Activated naive CD8-positive, alpha-beta T cell treated with anti-CD3 and anti-CD28 coated beads, Interleukin-2, amount 10 ng/mL, durations not matched to agents 7 days and 5 days (primary cell): ENCODE results near the gene SVIL. TPM values are rescaled to one million over a fixed set of nuclear protein-coding genes. Genes with fewer than 3 reads are reported as not detected.
A peak's percentile ranks its signal among the peaks of the same experiment; 100 is the strongest.
"Not testable (repeated sequence)": the region's sequence is repeated elsewhere in the genome, so short reads cannot be mapped to it uniquely, and the experiment has no call there.

Experiments
- ATAC-seq: fragments of 150-1000 bp; cut with Tn5 transposase; one replicate; pipeline ENCODE4 v1.10.0; 2021; ENCODE audit warnings: low read depth, moderate library complexity
- POLR2A ChIA-PET: fragments of 350-600 bp; sonication (Branson Sonifier 250); formaldehyde crosslinking; loops from one replicate; lab custom pipeline; 2021; ENCODE audit warnings: antibody characterized with exemption; lab: Charles Lee
- DNase-seq: peaks from one replicate; pipeline ENCODE4 v3.0.0; 2021
- H3K27ac Mint-ChIP-seq: one replicate; pipeline ENCODE4 v1.8.0; 2022; ENCODE audit warnings: mild to moderate bottlenecking, mixed read lengths
- H3K27me3 Mint-ChIP-seq: one replicate; pipeline ENCODE4 v1.8.0; 2022; ENCODE audit warnings: mild to moderate bottlenecking, moderate library complexity, mixed read lengths
- H3K36me3 Mint-ChIP-seq: one replicate; pipeline ENCODE4 v1.8.0; 2021; ENCODE audit warnings: mild to moderate bottlenecking, mixed read lengths
- H3K4me1 Mint-ChIP-seq: one replicate; pipeline ENCODE4 v1.8.0; 2021; ENCODE audit warnings: mixed read lengths
- H3K4me3 Mint-ChIP-seq: one replicate; pipeline ENCODE4 v1.8.0; 2022; ENCODE audit warnings: mild to moderate bottlenecking, moderate library complexity, mixed read lengths
- H3K9me3 Mint-ChIP-seq: one replicate; pipeline ENCODE4 v1.8.0; 2021; ENCODE audit warnings: mixed read lengths
- total RNA-seq, 2 experiments: library from RNA; stranded (reverse); gene quantifications; one replicate each; pipeline ENCODE4 v1.2.3, GENCODE V29; 2021

The SVIL gene
- total RNA-seq, 2 experiments from 2014 or later, result 8.3 to 10.3 TPM

- Mint-ChIP-seq H3K9me3 (no peaks in the 10 kb centered on the region), H3K27ac (peak overlapping the region; percentile 68), H3K36me3 (peaks cover 4% of the 10 kb centered on the region), H3K27me3 (no peaks in the 10 kb centered on the region), H3K4me3 (no peak overlapping the region), H3K4me1 (peaks cover 17% of the 10 kb centered on the region)
- POLR2A ChIA-PET, result no interaction called here
- no peak for ATAC-seq
- no peak for DNase-seq
These were observed 188.4 kb downstream of the SVIL start for GRCh38 chr10:29446327-29446726.

GRCh38 chr10:29443745-29444523 lies 190.8 kb downstream of the SVIL start:
- no peak overlapping the region for H3K4me3 Mint-ChIP-seq
- no peak for ATAC-seq
- peaks cover 14% of the 10 kb centered on the region for H3K36me3 Mint-ChIP-seq
- H3K9me3 Mint-ChIP-seq, result peaks cover 4% of the 10 kb centered on the region
- H3K27ac Mint-ChIP-seq, result no peak overlapping the region
- H3K4me1 Mint-ChIP-seq, result peaks cover 16% of the 10 kb centered on the region
- POLR2A ChIA-PET, result no interaction called here
- no peak for DNase-seq
- H3K27me3 Mint-ChIP-seq, result no peaks in the 10 kb centered on the region

- no peaks in the 10 kb centered on the region for H3K27me3 Mint-ChIP-seq
- peaks cover 8% of the 10 kb centered on the region for H3K4me1 Mint-ChIP-seq
- DNase-seq (no peak), ATAC-seq (no peak)
- peaks cover 21% of the 10 kb centered on the region for H3K36me3 Mint-ChIP-seq
- peaks cover 12% of the 10 kb centered on the region for H3K9me3 Mint-ChIP-seq
- POLR2A ChIA-PET, result no interaction called here
- H3K27ac Mint-ChIP-seq, result no peak overlapping the region
- no peak overlapping the region for H3K4me3 Mint-ChIP-seq
These were observed 193.8 kb downstream of the SVIL start for GRCh38 chr10:29440981-29441380.

- H3K27me3 Mint-ChIP-seq, ATAC-seq, H3K27ac Mint-ChIP-seq, H3K4me1 Mint-ChIP-seq, H3K4me3 Mint-ChIP-seq, POLR2A ChIA-PET, DNase-seq: not testable (repeated sequence)
- Mint-ChIP-seq H3K36me3 (peaks cover 21% of the 10 kb centered on the region), H3K9me3 (peaks cover 12% of the 10 kb centered on the region)
These were observed 195.8 kb downstream of the SVIL start for GRCh38 chr10:29439005-29439404.

GRCh38 chr10:29438271-29438670 lies 196.5 kb downstream of the SVIL start:
- Mint-ChIP-seq H3K27me3 (no peaks in the 10 kb centered on the region), H3K4me3 (no peak overlapping the region), H3K9me3 (peaks cover 15% of the 10 kb centered on the region), H3K27ac (no peak overlapping the region), H3K36me3 (peaks cover 23% of the 10 kb centered on the region), H3K4me1 (peaks cover 3% of the 10 kb centered on the region)
- POLR2A ChIA-PET, result no interaction called here
- no peak for DNase-seq
- ATAC-seq, result no peak

GRCh38 chr10:29437871-29438270 lies 196.9 kb downstream of the SVIL start:
- H3K4me3 Mint-ChIP-seq, result no peak overlapping the region
- DNase-seq (no peak), ATAC-seq (no peak)
- peaks cover 15% of the 10 kb centered on the region for H3K9me3 Mint-ChIP-seq
- POLR2A ChIA-PET, result no interaction called here
- H3K27me3 Mint-ChIP-seq, result no peaks in the 10 kb centered on the region
- H3K27ac Mint-ChIP-seq, result no peak overlapping the region
- peaks cover 23% of the 10 kb centered on the region for H3K36me3 Mint-ChIP-seq
- peaks cover 3% of the 10 kb centered on the region for H3K4me1 Mint-ChIP-seq

GRCh38 chr10:29435809-29436501 lies 198.8 kb downstream of the SVIL start:
- peaks cover 22% of the 10 kb centered on the region for H3K36me3 Mint-ChIP-seq
- ATAC-seq (no peak), DNase-seq (no peak)
- H3K4me1 Mint-ChIP-seq, result peaks cover 3% of the 10 kb centered on the region
- POLR2A ChIA-PET, result no interaction called here
- no peak overlapping the region for H3K27ac Mint-ChIP-seq
- no peak overlapping the region for H3K4me3 Mint-ChIP-seq
- no peaks in the 10 kb centered on the region for H3K27me3 Mint-ChIP-seq
- peaks cover 15% of the 10 kb centered on the region for H3K9me3 Mint-ChIP-seq

GRCh38 chr10:29434111-29434510 lies 200.7 kb downstream of the SVIL start:
- no peaks in the 10 kb centered on the region for H3K27me3 Mint-ChIP-seq
- ATAC-seq (no peak), DNase-seq (no peak)

GRCh38 chr10:29431711-29432110 lies 203.1 kb downstream of the SVIL start:
- Mint-ChIP-seq H3K27ac (no peak overlapping the region), H3K36me3 (peaks cover 2% of the 10 kb centered on the region), H3K4me1 (peaks cover 1% of the 10 kb centered on the region), H3K27me3 (no peaks in the 10 kb centered on the region), H3K4me3 (no peak overlapping the region), H3K9me3 (peaks cover 3% of the 10 kb centered on the region)
- DNase-seq (no peak), ATAC-seq (no peak)
- POLR2A ChIA-PET, result no interaction called here

More at GRCh38 chr10:29434111-29434510, 200.7 kb downstream of the SVIL start:
- H3K9me3 Mint-ChIP-seq, result peaks cover 12% of the 10 kb centered on the region
- H3K4me1 Mint-ChIP-seq, result peaks cover 3% of the 10 kb centered on the region
- H3K36me3 Mint-ChIP-seq, result peaks cover 13% of the 10 kb centered on the region
- POLR2A ChIA-PET, result no interaction called here
- no peak overlapping the region for H3K27ac Mint-ChIP-seq
- H3K4me3 Mint-ChIP-seq, result no peak overlapping the region

- Mint-ChIP-seq H3K4me1 (peaks cover 1% of the 10 kb centered on the region), H3K36me3 (peaks cover 2% of the 10 kb centered on the region), H3K27me3 (no peaks in the 10 kb centered on the region), H3K9me3 (peaks cover 2% of the 10 kb centered on the region), H3K27ac (no peak overlapping the region), H3K4me3 (no peak overlapping the region)
- POLR2A ChIA-PET, result no interaction called here
- no peak for DNase-seq
- ATAC-seq, result no peak
These were observed 204.7 kb downstream of the SVIL start for GRCh38 chr10:29430101-29430500.

GRCh38 chr10:29428486-29428885 lies 206.3 kb downstream of the SVIL start:
- Mint-ChIP-seq H3K36me3 (peaks cover 4% of the 10 kb centered on the region), H3K27me3 (no peaks in the 10 kb centered on the region), H3K9me3 (peaks cover 1% of the 10 kb centered on the region), H3K27ac (no peak overlapping the region), H3K4me1 (peaks cover 1% of the 10 kb centered on the region), H3K4me3 (no peak overlapping the region)
- POLR2A ChIA-PET, result no interaction called here
- ATAC-seq (no peak), DNase-seq (no peak)

- peaks cover 1% of the 10 kb centered on the region for H3K4me1 Mint-ChIP-seq
- ATAC-seq, result no peak
- H3K9me3 Mint-ChIP-seq, result peaks cover 1% of the 10 kb centered on the region
- no peak for DNase-seq
- POLR2A ChIA-PET, result no interaction called here
- peaks cover 7% of the 10 kb centered on the region for H3K36me3 Mint-ChIP-seq
- H3K27ac Mint-ChIP-seq, result no peak overlapping the region
- H3K27me3 Mint-ChIP-seq, result no peaks in the 10 kb centered on the region
- no peak overlapping the region for H3K4me3 Mint-ChIP-seq
These were observed 207.1 kb downstream of the SVIL start for GRCh38 chr10:29427667-29428066.

- Mint-ChIP-seq H3K27me3 (no peaks in the 10 kb centered on the region), H3K36me3 (peaks cover 18% of the 10 kb centered on the region), H3K4me1 (peaks cover 1% of the 10 kb centered on the region), H3K27ac (no peak overlapping the region), H3K9me3 (peaks cover 1% of the 10 kb centered on the region), H3K4me3 (no peak overlapping the region)
- ATAC-seq, result no peak
- POLR2A ChIA-PET, result no interaction called here
- no peak for DNase-seq
These were observed 208.4 kb downstream of the SVIL start for GRCh38 chr10:29426420-29426819.

GRCh38 chr10:29424017-29424416 lies 210.8 kb downstream of the SVIL start:
- H3K27me3 Mint-ChIP-seq, result no peaks in the 10 kb centered on the region
- POLR2A ChIA-PET, result no interaction called here

More at GRCh38 chr10:29424017-29424416, 210.8 kb downstream of the SVIL start:
- no peak for DNase-seq
- no peak overlapping the region for H3K27ac Mint-ChIP-seq
- H3K9me3 Mint-ChIP-seq, result peaks cover 1% of the 10 kb centered on the region
- no peaks in the 10 kb centered on the region for H3K4me1 Mint-ChIP-seq
- no peak for ATAC-seq
- no peak overlapping the region for H3K4me3 Mint-ChIP-seq
- peaks cover 30% of the 10 kb centered on the region for H3K36me3 Mint-ChIP-seq
